Hepatocyte (in vitro differentiated cells): ENCODE data around the gene NT5M. TPM values are rescaled to one million over a fixed set of nuclear protein-coding genes. Genes with fewer than 3 reads are reported as not detected.

Experiments used
- DNase-seq: peaks from one replicate; pipeline ENCODE4 v3.0.0-alpha.2; 2016; ENCODE audit warnings: low spot score
- H2AFZ ChIP-seq: fragments of 200-600 bp; sonication (generic); 2 replicates; pipeline ENCODE4 v1.6.0; 2016; ENCODE audit warnings: antibody characterized with exemption, mild to moderate bottlenecking
- H3K27ac ChIP-seq: fragments of 200-600 bp; sonication (generic); 2 replicates; pipeline ENCODE4 v1.5.1; 2016; ENCODE audit warnings: mild to moderate bottlenecking
- H3K27me3 ChIP-seq: fragments of 200-600 bp; sonication (generic); 2 replicates; pipeline ENCODE4 v1.6.1; 2016
- H3K36me3 ChIP-seq: fragments of 200-600 bp; sonication (generic); replicated peaks from 2 replicates; pipeline ENCODE4 v1.5.1; 2016; ENCODE audit warnings: low read depth; ENCODE audit not compliant: insufficient read depth
- H3K4me1 ChIP-seq: fragments of 200-600 bp; sonication (generic); 2 replicates; pipeline ENCODE4 v1.5.1; 2016; ENCODE audit warnings: mild to moderate bottlenecking, moderate library complexity; ENCODE audit not compliant: insufficient read depth
- H3K4me2 ChIP-seq: fragments of 200-600 bp; sonication (generic); 2 replicates; pipeline ENCODE4 v1.6.0; 2016
- H3K4me3 ChIP-seq: fragments of 200-600 bp; sonication (generic); 2 replicates; pipeline ENCODE4 v1.5.1; 2016; ENCODE audit warnings: mild to moderate bottlenecking
- H3K79me2 ChIP-seq: fragments of 200-600 bp; sonication (generic); 2 replicates; pipeline ENCODE4 v1.6.0; 2017; ENCODE audit warnings: mild to moderate bottlenecking
- H3K9me2 ChIP-seq: fragments of 200-600 bp; sonication (generic); replicated peaks from 2 replicates; pipeline ENCODE4 v1.6.0; 2017; ENCODE audit warnings: mild to moderate bottlenecking; ENCODE audit not compliant: insufficient read depth
- H3K9me3 ChIP-seq: fragments of 200-600 bp; sonication (generic); 2 replicates; pipeline ENCODE4 v1.5.1; 2016; ENCODE audit warnings: low read depth, mild to moderate bottlenecking
- H4K20me1 ChIP-seq: fragments of 200-600 bp; sonication (generic); 2 replicates; pipeline ENCODE4 v1.6.0; 2016; ENCODE audit warnings: mild to moderate bottlenecking; ENCODE audit not compliant: insufficient read depth, poor library complexity, severe bottlenecking
- CTCF ChIP-seq: fragments of 200-600 bp; sonication (generic); IDR thresholded peaks from 2 replicates; pipeline ENCODE4 v1.5.1; 2016; ENCODE audit warnings: antibody characterized with exemption, mild to moderate bottlenecking; ENCODE audit not compliant: poor library complexity
- EZH2 ChIP-seq: fragments of 200-600 bp; sonication (generic); IDR thresholded peaks from 2 replicates; pipeline ENCODE4 v1.6.1; 2016; ENCODE audit warnings: antibody characterized with exemption, mild to moderate bottlenecking, borderline replicate concordance
- EZH2phosphoT487 ChIP-seq: fragments of 200-600 bp; sonication (generic); IDR thresholded peaks from one replicate; pipeline ENCODE4 v1.6.1; 2018; ENCODE audit warnings: antibody characterized with exemption, mild to moderate bottlenecking, low read depth, moderate library complexity; ENCODE audit not compliant: unreplicated experiment, severe bottlenecking
- WGBS: methylation state at CpG from one replicate; pipeline ENCODE4 v1.1.6; 2016; ENCODE audit warnings: low lambda C conversion rate; ENCODE audit errors: missing lambda C conversion rate; 5-methylcytosine and 5-hydroxymethylcytosine counted together
- polyA plus RNA-seq: library from polyadenylated mRNA; unstranded; fragments of >200 nt; fragmentation: Nextera tagmentation; extraction: Ambion mirVana; gene quantifications from 2 replicates; pipeline ENCODE4 v1.2.1, GENCODE V29; 2016
- total RNA-seq: library from RNA; depleted of rRNA; stranded (reverse); fragments of >200 nt; gene quantifications from 2 replicates; pipeline ENCODE4 v1.2.3, GENCODE V29; 2014

The NT5M gene
- total and polyA plus RNA-seq, 2 experiments from 2014 or later: 3.4 to 3.5 TPM

GRCh38 chr17:17256316-17256715 lies 46.9 kb upstream of the NT5M start:
- 100% methylated on average over 1 of the region's 1 CpG for WGBS
- H2AFZ ChIP-seq: no peak overlapping the region

GRCh38 chr17:17258011-17258410 lies 45.2 kb upstream of the NT5M start:
- H3K4me2 ChIP-seq: no peak overlapping the region
- H3K79me2 ChIP-seq: no peaks in the 10 kb centered on the region
- no peaks in the 10 kb centered on the region for H4K20me1 ChIP-seq
- WGBS: 92% methylated on average over 7 of the region's 7 CpGs
- no peak for DNase-seq
- no peaks in the 10 kb centered on the region for H3K27me3 ChIP-seq
- no peak overlapping the region for H2AFZ ChIP-seq
- no peak overlapping the region for H3K27ac ChIP-seq
- TF ChIP-seq EZH2phosphoT487 (no peak), EZH2 (no peak)
- H3K4me1 ChIP-seq: no peaks in the 10 kb centered on the region
- no peak overlapping the region for H3K4me3 ChIP-seq
- H3K36me3 ChIP-seq: no peaks in the 10 kb centered on the region
- no peaks in the 10 kb centered on the region for H3K9me3 ChIP-seq
- H3K9me2 ChIP-seq: no peaks in the 10 kb centered on the region

More at GRCh38 chr17:17256316-17256715, 46.9 kb upstream of the NT5M start:
- Histone ChIP-seq H3K9me2 (no peaks in the 10 kb centered on the region), H3K4me2 (no peak overlapping the region), H3K79me2 (no peaks in the 10 kb centered on the region), H3K4me3 (no peak overlapping the region), H3K27ac (no peak overlapping the region), H3K36me3 (no peaks in the 10 kb centered on the region), H4K20me1 (no peaks in the 10 kb centered on the region), H3K9me3 (no peaks in the 10 kb centered on the region), H3K4me1 (no peaks in the 10 kb centered on the region), H3K27me3 (no peaks in the 10 kb centered on the region)
- DNase-seq: no peak
- no peak for TF ChIP-seq EZH2phosphoT487
- no peak for TF ChIP-seq EZH2
- no peak for TF ChIP-seq CTCF

DNA sequence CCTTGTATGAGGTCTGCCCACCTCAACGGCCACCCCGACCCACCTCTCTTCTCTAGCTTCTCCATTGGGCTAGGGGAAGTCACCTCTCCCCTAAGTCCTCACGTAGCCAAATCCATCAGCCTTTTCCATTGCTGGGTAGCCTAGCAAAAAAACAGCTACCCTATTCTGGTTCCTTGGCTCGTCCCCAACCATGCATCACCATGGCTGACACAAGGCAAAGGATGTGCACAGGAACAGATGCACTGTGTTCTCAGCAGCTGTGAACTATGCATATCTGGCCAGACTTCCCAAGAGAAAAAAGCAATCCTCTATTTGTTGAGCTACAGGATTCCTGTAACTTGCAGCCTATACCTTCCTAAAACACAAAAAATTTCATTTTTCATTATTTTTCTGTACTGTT lies 44.2 kb upstream of the NT5M start:
- Histone ChIP-seq H3K27ac (no peak overlapping the region), H4K20me1 (no peaks in the 10 kb centered on the region), H3K4me3 (no peak overlapping the region), H3K36me3 (no peaks in the 10 kb centered on the region), H2AFZ (no peak overlapping the region), H3K27me3 (no peaks in the 10 kb centered on the region), H3K4me1 (no peaks in the 10 kb centered on the region), H3K79me2 (no peaks in the 10 kb centered on the region), H3K9me3 (no peaks in the 10 kb centered on the region), H3K4me2 (no peak overlapping the region), H3K9me2 (no peaks in the 10 kb centered on the region)
- DNase-seq: no peak
- 99% methylated on average over 4 of the region's 4 CpGs for WGBS
- TF ChIP-seq EZH2 (no peak), CTCF (no peak), EZH2phosphoT487 (no peak)

GRCh38 chr17:17264430-17264829 lies 38.7 kb upstream of the NT5M start:
- DNase-seq: no peak
- Histone ChIP-seq H3K4me3 (no peak overlapping the region), H2AFZ (no peak overlapping the region), H3K4me1 (no peaks in the 10 kb centered on the region), H3K9me3 (no peaks in the 10 kb centered on the region), H3K79me2 (peaks cover 3% of the 10 kb centered on the region), H3K4me2 (no peak overlapping the region), H3K9me2 (no peaks in the 10 kb centered on the region), H4K20me1 (no peaks in the 10 kb centered on the region), H3K36me3 (no peaks in the 10 kb centered on the region), H3K27me3 (no peaks in the 10 kb centered on the region), H3K27ac (no peak overlapping the region)
- TF ChIP-seq EZH2phosphoT487 (no peak), CTCF (no peak), EZH2 (no peak)
- WGBS: 66% methylated on average over 2 of the region's 2 CpGs
